ENCODE results near the gene TGIF2.

DNA sequence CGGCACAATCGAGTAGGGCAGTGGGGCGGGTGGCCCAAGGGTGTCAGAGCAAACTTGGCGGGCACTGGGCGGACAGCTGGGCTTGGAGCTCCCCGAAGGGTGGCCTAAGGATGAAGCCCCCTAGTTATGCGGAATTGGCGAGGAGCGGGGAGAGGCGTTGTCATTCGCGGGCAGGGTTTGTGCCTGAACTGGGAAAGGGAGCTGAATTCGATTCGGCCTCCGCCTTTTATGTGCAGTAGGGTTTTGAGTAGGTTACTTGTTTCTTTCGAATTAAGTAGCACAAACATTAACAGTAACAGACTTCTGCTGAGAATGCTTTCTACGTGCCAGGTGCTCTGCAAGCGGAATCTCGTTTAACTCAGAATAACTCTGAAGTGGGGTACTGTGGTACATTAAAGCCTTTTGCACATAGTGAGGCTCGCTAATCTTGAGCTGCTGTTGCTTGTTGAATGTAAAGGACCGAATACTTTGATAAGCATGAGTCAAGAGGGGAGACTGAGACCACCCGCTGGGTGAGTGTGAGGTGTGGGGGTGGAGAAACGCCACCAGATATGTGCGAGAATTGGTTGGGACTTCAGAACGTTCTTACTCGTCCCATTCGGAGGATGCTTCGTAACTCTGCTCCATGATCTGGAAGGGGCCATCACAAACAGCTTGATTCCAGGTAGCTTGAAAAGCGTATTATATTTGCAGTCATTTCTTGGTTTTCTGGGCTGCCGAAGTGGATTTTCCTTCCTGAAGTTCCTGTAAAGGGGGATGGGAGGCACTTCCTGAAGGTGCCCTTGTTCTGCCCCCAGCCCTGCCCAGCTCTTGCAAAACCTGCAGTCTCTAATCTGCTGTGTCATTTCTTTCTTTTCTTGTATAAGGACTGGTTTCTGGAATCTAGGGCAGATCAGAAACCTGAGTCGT, 33.0 kb downstream of the TGIF2 start:
- no peak for TF ChIP-seq EZH2 (IDR thresholded peaks at IDR 0.05; ENCODE audit: insufficient read depth, poor library complexity, severe bottlenecking)
- TF ChIP-seq EZH2phosphoT487 (IDR thresholded peaks at IDR 0.05; ENCODE audit: insufficient read depth, low read depth), result no peak

All from GM23248 (cell line).